ENCODE results near the gene GJC1. TPM values are rescaled to one million over a fixed set of nuclear protein-coding genes. Genes with fewer than 3 reads are reported as not detected.
A peak's percentile ranks its signal among the peaks of the same experiment; 100 is the strongest.

GJC1 gene
- total RNA-seq, 1 donor from 2014 or later: 76.9 TPM

DNA sequence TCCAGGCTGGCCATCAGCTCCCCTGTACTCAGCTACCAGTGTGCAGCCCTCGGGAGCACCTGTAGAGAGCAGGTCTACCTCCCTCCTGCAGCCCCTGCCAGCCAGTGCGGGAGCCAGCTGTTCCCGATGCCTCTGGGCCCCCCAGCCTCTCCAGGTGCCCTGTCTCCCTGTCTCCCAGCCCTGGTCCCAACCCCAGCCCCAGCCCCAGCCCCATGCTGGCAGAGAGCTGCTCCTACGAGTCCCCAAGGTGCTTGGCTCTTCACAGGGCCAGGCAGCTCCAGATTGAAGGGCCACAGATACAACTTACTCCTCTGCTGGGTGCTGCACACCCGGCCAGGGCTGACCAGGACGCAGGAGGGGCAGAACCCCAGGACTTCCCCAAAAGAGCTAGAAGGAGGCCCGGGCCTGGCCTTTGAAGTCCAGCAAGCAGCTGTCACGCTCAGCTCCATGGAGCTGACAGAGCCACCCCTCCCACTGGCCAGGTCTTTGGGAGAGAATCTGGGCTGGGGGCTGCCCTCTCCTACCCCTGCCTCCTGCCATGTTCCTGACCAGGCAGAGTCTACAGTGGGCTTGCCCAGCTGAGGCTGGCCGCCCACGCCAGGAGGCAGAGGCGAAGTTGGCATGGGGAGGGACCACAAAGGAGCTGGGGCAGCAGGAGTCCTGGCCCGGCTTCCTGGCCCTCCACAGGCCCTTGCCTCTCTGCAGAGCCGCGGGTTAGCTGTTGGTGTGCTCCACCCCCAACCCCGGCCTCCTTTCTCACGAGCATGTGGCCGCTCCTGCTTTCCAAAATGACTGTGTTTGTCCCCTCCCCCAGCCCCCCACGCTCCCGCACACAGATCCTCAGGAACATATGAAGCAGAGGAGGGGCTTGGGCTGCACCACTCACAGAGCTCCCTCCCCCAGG is 80.8 kb downstream of the GJC1 start:
- Histone ChIP-seq H3K4me3 (no peak overlapping the region), H3K4me2 (no peak overlapping the region), H3K9me3 (ENCODE audit: low read depth) (no peaks in the 10 kb centered on the region), H3K27me3 (no peaks in the 10 kb centered on the region), H3K9ac (no peak overlapping the region), H3K27ac (no peak overlapping the region), H2AFZ (replicated peaks) (no peak overlapping the region), H3K4me1 (no peaks in the 10 kb centered on the region), H3F3A (ENCODE audit: low read depth) (no peaks in the 10 kb centered on the region), H3K79me2 (ENCODE audit: low read depth) (no peaks in the 10 kb centered on the region), H4K20me1 (ENCODE audit: low read depth) (no peaks in the 10 kb centered on the region), H3K36me3 (no peaks in the 10 kb centered on the region)
- H3K9me3 Mint-ChIP-seq: no peaks in the 10 kb centered on the region
- TF ChIP-seq EZH2phosphoT487 (IDR thresholded peaks at IDR 0.05) (no peak), EZH2 (IDR thresholded peaks at IDR 0.05) (no peak)
- TF ChIP-seq, protein P1, sequence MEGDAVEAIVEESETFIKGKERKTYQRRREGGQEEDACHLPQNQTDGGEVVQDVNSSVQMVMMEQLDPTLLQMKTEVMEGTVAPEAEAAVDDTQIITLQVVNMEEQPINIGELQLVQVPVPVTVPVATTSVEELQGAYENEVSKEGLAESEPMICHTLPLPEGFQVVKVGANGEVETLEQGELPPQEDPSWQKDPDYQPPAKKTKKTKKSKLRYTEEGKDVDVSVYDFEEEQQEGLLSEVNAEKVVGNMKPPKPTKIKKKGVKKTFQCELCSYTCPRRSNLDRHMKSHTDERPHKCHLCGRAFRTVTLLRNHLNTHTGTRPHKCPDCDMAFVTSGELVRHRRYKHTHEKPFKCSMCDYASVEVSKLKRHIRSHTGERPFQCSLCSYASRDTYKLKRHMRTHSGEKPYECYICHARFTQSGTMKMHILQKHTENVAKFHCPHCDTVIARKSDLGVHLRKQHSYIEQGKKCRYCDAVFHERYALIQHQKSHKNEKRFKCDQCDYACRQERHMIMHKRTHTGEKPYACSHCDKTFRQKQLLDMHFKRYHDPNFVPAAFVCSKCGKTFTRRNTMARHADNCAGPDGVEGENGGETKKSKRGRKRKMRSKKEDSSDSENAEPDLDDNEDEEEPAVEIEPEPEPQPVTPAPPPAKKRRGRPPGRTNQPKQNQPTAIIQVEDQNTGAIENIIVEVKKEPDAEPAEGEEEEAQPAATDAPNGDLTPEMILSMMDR (IDR thresholded peaks at IDR 0.05): no peak
- no peak overlapping the region for H3K4me3 Mint-ChIP-seq
- H3K27ac Mint-ChIP-seq: peak overlapping the region; percentile 30
- no peaks in the 10 kb centered on the region for H3K27me3 Mint-ChIP-seq (ENCODE audit: insufficient read depth, low read depth)
- peaks cover 17% of the 10 kb centered on the region for H3K4me1 Mint-ChIP-seq
- DNase-seq (ENCODE audit: low spot score): no peak
- H3K36me3 Mint-ChIP-seq: peaks cover 12% of the 10 kb centered on the region

Other genes starting within 250 kb of the GJC1 start
- gene MEIOC, start 173.8 kb downstream of the GJC1 start, total RNA-seq (ENCODE audit: low replicate concordance): 15.1 and 22.0 TPM in 2 replicates
- 31.3 and 46.5 TPM in 2 replicates for gene CCDC43, start 140.5 kb downstream of the GJC1 start, total RNA-seq (ENCODE audit: low replicate concordance)
- gene DBF4B, start 121.6 kb downstream of the GJC1 start, total RNA-seq (ENCODE audit: low replicate concordance): 16.4 and 30.6 TPM in 2 replicates
- gene ADAM11, start 71.3 kb downstream of the GJC1 start, total RNA-seq (ENCODE audit: low replicate concordance): 1.4 and 6.9 TPM in 2 replicates
- gene HIGD1B, start 17.6 kb upstream of the GJC1 start, total RNA-seq (ENCODE audit: low replicate concordance): not detected in 2 replicates
- 114 and 185 TPM in 2 replicates for gene EFTUD2, start 69.2 kb upstream of the GJC1 start, total RNA-seq (ENCODE audit: low replicate concordance)
- gene GFAP, start 85.2 kb upstream of the GJC1 start, total RNA-seq (ENCODE audit: low replicate concordance): 0.45 and 0.46 TPM in 2 replicates
- 15.1 and 46.0 TPM in 2 replicates for gene KIF18B, start 117.5 kb upstream of the GJC1 start, total RNA-seq (ENCODE audit: low replicate concordance)
- gene C1QL1, start 138.0 kb upstream of the GJC1 start, total RNA-seq (ENCODE audit: low replicate concordance): 4.7 TPM in 1 of 2 replicates, not detected in the other
- gene DCAKD, start 221.3 kb upstream of the GJC1 start, total RNA-seq (ENCODE audit: low replicate concordance): 31.4 and 91.5 TPM in 2 replicates
- 95.0 and 101 TPM in 2 replicates for gene NMT1, start 231.0 kb upstream of the GJC1 start, total RNA-seq (ENCODE audit: low replicate concordance)

Data from neural progenitor cell (in vitro differentiated cells).